Measurements from ENCODE around the gene NF1. TPM values are rescaled to one million over a fixed set of nuclear protein-coding genes. Genes with fewer than 3 reads are reported as not detected.

The NF1 gene
- total RNA-seq, 4 donors from 2014 or later, result 61.4 to 81.2 (median 66.6) TPM

- TF ChIP-seq CTCF (IDR thresholded peaks at IDR 0.05; ENCODE audit: low read depth), result no peak
Measured at GRCh38 chr17:31155208-31155810, 60.5 kb downstream of the NF1 start.

GRCh38 chr17:31156326-31156725, 61.5 kb downstream of the NF1 start:
- TF ChIP-seq CTCF (IDR thresholded peaks at IDR 0.05; ENCODE audit: low read depth), result no peak

GRCh38 chr17:31158746-31159377, 64.1 kb downstream of the NF1 start:
- TF ChIP-seq CTCF (IDR thresholded peaks at IDR 0.05; ENCODE audit: low read depth), result no peak

- no peak for TF ChIP-seq CTCF (IDR thresholded peaks at IDR 0.05; ENCODE audit: low read depth)
Measured at GRCh38 chr17:31163091-31163781, 68.5 kb downstream of the NF1 start.

- no peak for TF ChIP-seq CTCF (IDR thresholded peaks at IDR 0.05; ENCODE audit: low read depth)
Measured at GRCh38 chr17:31167111-31167510, 72.3 kb downstream of the NF1 start.

GRCh38 chr17:31171701-31172100, 76.9 kb downstream of the NF1 start:
- TF ChIP-seq CTCF (IDR thresholded peaks at IDR 0.05; ENCODE audit: low read depth), result no peak

- no peak for TF ChIP-seq CTCF (IDR thresholded peaks at IDR 0.05; ENCODE audit: low read depth)
Measured at GRCh38 chr17:31172388-31172787, 77.6 kb downstream of the NF1 start.

Measured in subcutaneous adipose tissue (tissue), 4 donors.